Left lung (tissue), 10 donors: ENCODE results near the gene SLC24A3. TPM values are rescaled to one million over a fixed set of nuclear protein-coding genes. Genes with fewer than 3 reads are reported as not detected.

Source experiments
- ATAC-seq: fragments of 200-7000 bp; cut with Tn5 transposase; one replicate; pipeline ENCODE4 v1.9.1; 2020; ENCODE audit warnings: moderate library complexity
- DNase-seq, 4 donors: peaks; one replicate each; pipeline ENCODE4 v3.0.0-alpha.2; 2013 to 2020
- H3K27ac ChIP-seq, 2 donors: fragments of 200-600 bp; sonication (generic) in 1 of 2; one replicate each; pipeline versions ENCODE4 v1.5.0 to v1.8.0; 2020 to 2021
- H3K27me3 ChIP-seq, 2 donors: fragments of 200-600 bp; sonication (generic) in 1 of 2; one replicate each; pipeline versions ENCODE4 v1.5.0 to v1.8.0; 2020 to 2021
- H3K36me3 ChIP-seq, 2 donors: fragments of 200-600 bp; sonication (generic) in 1 of 2; one replicate each; pipeline versions ENCODE4 v1.5.0 to v1.8.0; 2020 to 2021
- H3K4me1 ChIP-seq, 2 donors: fragments of 200-600 bp; one replicate each; pipeline ENCODE4 v1.8.0; 2021
- H3K4me3 ChIP-seq, 2 donors: fragments of 200-600 bp; sonication (generic) in 1 of 2; one replicate each; pipeline versions ENCODE4 v1.5.0 to v1.8.0; 2020 to 2021; ENCODE audit warnings: mild to moderate bottlenecking in 1 of 2
- H3K9me3 ChIP-seq, 2 donors: fragments of 200-600 bp; sonication (generic) in 1 of 2; one replicate each; pipeline versions ENCODE4 v1.5.0 to v1.8.0; 2020 to 2021
- CTCF ChIP-seq, 2 donors: fragments of 200-600 bp; sonication (generic) in 1 of 2; IDR thresholded peaks; one replicate each; pipeline versions ENCODE4 v1.5.0 to v1.8.0; 2021; ENCODE audit warnings: antibody characterized with exemption in 2 of 2
- intact Hi-C, 2 donors: fragments of 100-400 bp; cut with DNase I; formaldehyde crosslinking; loops; one replicate each; pipeline versions ENCODE4 v1.11.2 to v1.14.2; 2022
- polyA plus RNA-seq, 6 donors: library from polyadenylated mRNA; unstranded; fragments of 120-200 nt; gene quantifications; one replicate each; pipeline ENCODE4 v1.2.1, GENCODE V29; 2013; ENCODE audit not compliant: insufficient read length in 6 of 6
- total RNA-seq, 2 donors: library from RNA; stranded (reverse); fragmentation: NEBNext Ultra II Directional; extraction: Animal tissue kit (Norgen Biotek cat#: 25700); gene quantifications; one replicate each; pipeline ENCODE4 v1.2.1, GENCODE V29; 2021
- donor health status: DM: no; HTN: yes; CAD: no.
- donor health status: DM: no; HTN: no; CAD: no.

Gene SLC24A3
- total and polyA plus RNA-seq, 8 donors = 4.4 to 8.7 (median 6.6) TPM

GRCh38 chr20:19370076-19371075 is 157.9 kb downstream of the SLC24A3 start:
- no peak overlapping the region for H3K4me3 ChIP-seq
- DNase-seq = no peak
- H3K36me3 ChIP-seq = no peaks in the 10 kb centered on the region
- intact Hi-C loops = no loop called here
- no peak overlapping the region for H3K27ac ChIP-seq
- H3K9me3 ChIP-seq = no peaks in the 10 kb centered on the region
- H3K4me1 ChIP-seq = no peaks in the 10 kb centered on the region
- TF ChIP-seq CTCF (IDR thresholded peaks at IDR 0.05) = no peak
- H3K27me3 ChIP-seq = no peaks in the 10 kb centered on the region
- no peak for ATAC-seq

GRCh38 chr20:19371112-19371511 is 158.7 kb downstream of the SLC24A3 start:
- no peak for DNase-seq
- no peaks in the 10 kb centered on the region for H3K27me3 ChIP-seq
- no peaks in the 10 kb centered on the region for H3K4me1 ChIP-seq
- no peak overlapping the region for H3K27ac ChIP-seq
- no peak for TF ChIP-seq CTCF (IDR thresholded peaks at IDR 0.05)
- no peaks in the 10 kb centered on the region for H3K9me3 ChIP-seq
- intact Hi-C loops = no loop called here
- no peaks in the 10 kb centered on the region for H3K36me3 ChIP-seq
- ATAC-seq = no peak
- H3K4me3 ChIP-seq = no peak overlapping the region

- H3K27ac ChIP-seq = no peak overlapping the region
- no peaks in the 10 kb centered on the region for H3K9me3 ChIP-seq
- H3K4me1 ChIP-seq = no peaks in the 10 kb centered on the region
- TF ChIP-seq CTCF (IDR thresholded peaks at IDR 0.05) = no peak
- H3K27me3 ChIP-seq = no peaks in the 10 kb centered on the region
- DNase-seq (no peak), ATAC-seq (no peak)
- H3K36me3 ChIP-seq = no peaks in the 10 kb centered on the region
- no peak overlapping the region for H3K4me3 ChIP-seq
- intact Hi-C loops = no loop called here
Measured at GRCh38 chr20:19374216-19374615, 161.8 kb downstream of the SLC24A3 start.

- no peaks in the 10 kb centered on the region for H3K36me3 ChIP-seq
- intact Hi-C loops = no loop called here
- H3K4me3 ChIP-seq = no peak overlapping the region
- DNase-seq (no peak), ATAC-seq (no peak)
- H3K27ac ChIP-seq = no peak overlapping the region
- H3K27me3 ChIP-seq = no peaks in the 10 kb centered on the region
- H3K4me1 ChIP-seq = no peaks in the 10 kb centered on the region
- no peaks in the 10 kb centered on the region for H3K9me3 ChIP-seq
- no peak for TF ChIP-seq CTCF (IDR thresholded peaks at IDR 0.05)
Measured at GRCh38 chr20:19375395-19375794, 163.0 kb downstream of the SLC24A3 start.

GRCh38 chr20:19375801-19376200 is 163.4 kb downstream of the SLC24A3 start:
- Histone ChIP-seq H3K4me3 (no peak overlapping the region), H3K9me3 (no peaks in the 10 kb centered on the region), H3K4me1 (no peaks in the 10 kb centered on the region), H3K27me3 (no peaks in the 10 kb centered on the region), H3K36me3 (no peaks in the 10 kb centered on the region), H3K27ac (no peak overlapping the region)
- intact Hi-C loops = no loop called here
- DNase-seq (no peak), ATAC-seq (no peak)
- no peak for TF ChIP-seq CTCF (IDR thresholded peaks at IDR 0.05)
